OCI-LY3 (cell line): ENCODE data around the gene CEP162.

Experiments
- CTCF ChIP-seq: fragments of 200-600, 300-600 bp; sonication (generic); IDR thresholded peaks from 2 replicates; pipeline ENCODE4 v1.5.1; 2014; ENCODE audit warnings: antibody characterized with exemption, low read length, low read depth
- EZH2phosphoT487 ChIP-seq: fragments of 200-600 bp; shearing (Covaris generic); IDR thresholded peaks from 2 replicates; pipeline ENCODE4 v1.6.1; 2018; ENCODE audit warnings: antibody characterized with exemption, mixed run types, low read depth

GRCh38 chr6:84271061-84271716 lies 43.7 kb upstream of the CEP162 start:
- no peak for TF ChIP-seq CTCF
- no peak for TF ChIP-seq EZH2phosphoT487
